MM.1S (cell line): ENCODE data around the gene MRPL51.
"Not testable (repeated sequence)": the region's sequence is repeated elsewhere in the genome, so short reads cannot be mapped to it uniquely, and the experiment has no call there.

Experiments
- DNase-seq: peaks from one replicate; pipeline ENCODE4 v3.0.0-alpha.2; 2015
- H2AFZ ChIP-seq: fragments of 300-600 bp; sonication (generic); 2 replicates; pipeline ENCODE4 v1.6.0; 2016; ENCODE audit warnings: antibody characterized with exemption, low read length
- H3F3A ChIP-seq: fragments of 300-600 bp; sonication (generic); 2 replicates; pipeline ENCODE4 v1.6.1; 2016; ENCODE audit warnings: mild to moderate bottlenecking, antibody characterized with exemption, low read length, moderate library complexity, mixed read lengths; ENCODE audit not compliant: insufficient read depth
- H3K27ac ChIP-seq: fragments of 300-600 bp; sonication (generic); 2 replicates; pipeline ENCODE4 v1.5.1; 2016; ENCODE audit warnings: mild to moderate bottlenecking, low read length
- H3K27me3 ChIP-seq: fragments of 300-600 bp; sonication (generic); replicated peaks from 2 replicates; pipeline ENCODE4 v1.6.0; 2016; ENCODE audit warnings: low read length; ENCODE audit not compliant: insufficient read depth
- H3K36me3 ChIP-seq: fragments of 300-600 bp; sonication (generic); replicated peaks from 2 replicates; pipeline ENCODE4 v1.6.1; 2016; ENCODE audit warnings: mild to moderate bottlenecking, low read length, mixed read lengths; ENCODE audit not compliant: insufficient read depth
- H3K4me1 ChIP-seq: fragments of 300-600 bp; sonication (generic); 2 replicates; pipeline ENCODE4 v1.6.1; 2016; ENCODE audit warnings: low read length, mixed read lengths
- H3K4me2 ChIP-seq: fragments of 300-600 bp; sonication (generic); 2 replicates; pipeline ENCODE4 v1.6.0; 2016; ENCODE audit warnings: low read depth, low read length
- H3K4me3 ChIP-seq: fragments of 300-600 bp; sonication (generic); 2 replicates; pipeline ENCODE4 v1.5.1; 2016; ENCODE audit warnings: low read length, mixed read lengths
- H3K79me2 ChIP-seq: fragments of 300-600 bp; sonication (generic); 2 replicates; pipeline ENCODE4 v1.6.1; 2016; ENCODE audit warnings: mixed run types, low read length, mixed read lengths
- H3K9ac ChIP-seq: fragments of 300-600 bp; sonication (generic); 2 replicates; pipeline ENCODE4 v1.6.1; 2016; ENCODE audit warnings: low read length, mixed read lengths
- H3K9me2 ChIP-seq: fragments of 300-600 bp; sonication (generic); replicated peaks from 2 replicates; pipeline ENCODE4 v1.6.1; 2016; ENCODE audit warnings: mild to moderate bottlenecking, low read length, mixed read lengths; ENCODE audit not compliant: insufficient read depth
- H3K9me3 ChIP-seq: fragments of 300-600 bp; sonication (generic); replicated peaks from 2 replicates; pipeline ENCODE4 v1.6.1; 2016; ENCODE audit warnings: mild to moderate bottlenecking, low read length, mixed read lengths; ENCODE audit not compliant: insufficient read depth
- H4K20me1 ChIP-seq: fragments of 300-600 bp; sonication (generic); 2 replicates; pipeline ENCODE4 v1.6.1; 2016; ENCODE audit warnings: mild to moderate bottlenecking, low read length, moderate library complexity, mixed read lengths; ENCODE audit not compliant: insufficient read depth
- EZH2 ChIP-seq: fragments of 300-600 bp; sonication (generic); optimal IDR thresholded peaks from 2 replicates; pipeline ENCODE3; 2017; ENCODE audit warnings: low read depth, mild to moderate bottlenecking, antibody characterized with exemption, low read length, mixed read lengths
- EZH2phosphoT487 ChIP-seq: fragments of 300-600 bp; sonication (generic); IDR thresholded peaks from 2 replicates; pipeline ENCODE4 v1.6.1; 2018; ENCODE audit warnings: antibody characterized with exemption, low read length
- TF ChIP-seq, protein P1 (sequence below): fragments of 300-600 bp; sonication (generic); IDR thresholded peaks from 2 replicates; pipeline ENCODE4 v1.5.1; 2016; ENCODE audit warnings: antibody characterized with exemption, low read length, mixed read lengths

The MRPL51 gene

DNA sequence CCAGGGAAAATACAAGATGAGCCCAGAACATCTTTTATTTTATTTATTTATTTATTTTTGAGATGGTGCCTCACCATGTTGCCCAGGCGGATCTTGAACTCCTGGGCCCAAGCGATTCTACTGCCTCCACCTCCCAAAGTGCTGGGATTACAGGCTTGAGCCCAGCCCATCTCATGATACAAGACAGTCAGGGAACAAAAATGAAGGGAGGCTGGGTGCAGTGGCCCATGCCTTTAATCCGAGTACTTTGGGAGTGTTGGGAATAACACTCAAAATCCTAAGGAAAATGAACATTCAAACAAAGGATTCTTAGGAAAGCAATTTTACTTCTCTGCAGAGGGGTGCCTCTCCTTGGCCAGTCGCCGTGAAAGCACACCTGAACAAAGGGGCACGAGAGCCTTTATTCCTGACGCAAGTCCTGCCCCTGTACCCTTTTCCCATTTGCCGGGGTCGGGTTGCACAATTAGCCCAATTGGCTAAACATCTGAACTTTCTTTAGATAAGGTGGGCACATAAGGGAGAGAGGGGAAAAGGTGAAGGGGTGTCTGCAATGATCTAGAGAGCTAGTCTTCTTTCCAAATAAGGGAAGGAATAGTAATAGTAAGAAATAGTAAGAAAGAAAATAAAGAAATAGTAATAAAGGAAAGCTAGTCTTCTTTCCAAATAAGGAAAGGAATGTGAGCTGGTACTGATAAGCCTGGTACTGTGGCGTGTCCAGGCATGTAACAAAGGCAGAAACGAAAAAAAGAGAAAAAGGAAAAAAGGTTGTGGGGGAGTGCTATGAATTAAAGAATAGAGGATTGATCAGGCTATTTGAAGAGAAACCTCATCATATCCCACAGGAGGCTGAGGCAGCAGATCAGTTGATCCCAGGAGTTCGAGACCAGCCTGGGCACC lies 14.3 kb upstream of the MRPL51 start:
- H3K79me2 ChIP-seq: peaks cover 88% of the 10 kb centered on the region
- H4K20me1 ChIP-seq: no peaks in the 10 kb centered on the region
- H3K27me3 ChIP-seq: no peaks in the 10 kb centered on the region
- no peak overlapping the region for H3K4me3 ChIP-seq
- H2AFZ ChIP-seq: no peak overlapping the region
- no peak for TF ChIP-seq EZH2
- TF ChIP-seq, protein P1, sequence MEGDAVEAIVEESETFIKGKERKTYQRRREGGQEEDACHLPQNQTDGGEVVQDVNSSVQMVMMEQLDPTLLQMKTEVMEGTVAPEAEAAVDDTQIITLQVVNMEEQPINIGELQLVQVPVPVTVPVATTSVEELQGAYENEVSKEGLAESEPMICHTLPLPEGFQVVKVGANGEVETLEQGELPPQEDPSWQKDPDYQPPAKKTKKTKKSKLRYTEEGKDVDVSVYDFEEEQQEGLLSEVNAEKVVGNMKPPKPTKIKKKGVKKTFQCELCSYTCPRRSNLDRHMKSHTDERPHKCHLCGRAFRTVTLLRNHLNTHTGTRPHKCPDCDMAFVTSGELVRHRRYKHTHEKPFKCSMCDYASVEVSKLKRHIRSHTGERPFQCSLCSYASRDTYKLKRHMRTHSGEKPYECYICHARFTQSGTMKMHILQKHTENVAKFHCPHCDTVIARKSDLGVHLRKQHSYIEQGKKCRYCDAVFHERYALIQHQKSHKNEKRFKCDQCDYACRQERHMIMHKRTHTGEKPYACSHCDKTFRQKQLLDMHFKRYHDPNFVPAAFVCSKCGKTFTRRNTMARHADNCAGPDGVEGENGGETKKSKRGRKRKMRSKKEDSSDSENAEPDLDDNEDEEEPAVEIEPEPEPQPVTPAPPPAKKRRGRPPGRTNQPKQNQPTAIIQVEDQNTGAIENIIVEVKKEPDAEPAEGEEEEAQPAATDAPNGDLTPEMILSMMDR: no peak
- no peak for TF ChIP-seq EZH2phosphoT487
- H3K9me2 ChIP-seq: no peaks in the 10 kb centered on the region
- H3K27ac ChIP-seq: no peak overlapping the region
- no peaks in the 10 kb centered on the region for H3K9me3 ChIP-seq
- no peaks in the 10 kb centered on the region for H3F3A ChIP-seq
- H3K4me1 ChIP-seq: no peaks in the 10 kb centered on the region
- no peak overlapping the region for H3K4me2 ChIP-seq
- peaks cover 12% of the 10 kb centered on the region; the same call in 1 of the 2 replicates for H3K36me3 ChIP-seq
- H3K9ac ChIP-seq: no peak overlapping the region
- DNase-seq: no peak

DNA sequence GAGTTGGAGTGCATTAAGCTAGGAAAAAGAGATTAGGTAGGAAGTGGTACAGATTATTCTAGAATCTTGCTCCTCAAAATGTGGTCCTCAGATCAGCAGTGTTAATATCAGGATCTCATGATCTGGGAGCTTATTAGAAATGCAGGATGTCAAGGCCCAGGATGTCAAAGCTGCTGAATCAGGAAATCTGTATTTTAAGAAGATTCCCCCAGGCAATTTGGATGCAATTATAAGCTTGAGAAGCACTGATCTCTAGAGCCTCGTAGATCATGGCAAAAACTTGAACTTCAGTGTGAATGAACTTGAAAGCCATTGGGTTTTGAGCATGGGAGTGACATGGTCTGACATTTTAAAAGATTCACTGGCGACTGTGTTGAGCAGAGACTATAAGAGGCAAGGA lies 7.4 kb upstream of the MRPL51 start:
- Histone ChIP-seq H3K9ac (no peak overlapping the region), H4K20me1 (no peaks in the 10 kb centered on the region), H3K36me3 (0 out of 2 replicates have a peak, but pooled peaks cover 3% of the 10 kb centered on the region), H3K9me2 (no peaks in the 10 kb centered on the region), H3F3A (no peaks in the 10 kb centered on the region), H3K4me1 (peaks cover 3% of the 10 kb centered on the region), H3K27me3 (no peaks in the 10 kb centered on the region), H3K4me3 (no peak overlapping the region), H3K27ac (no peak overlapping the region), H3K9me3 (no peaks in the 10 kb centered on the region), H3K79me2 (peaks cover 94% of the 10 kb centered on the region), H3K4me2 (no peak overlapping the region), H2AFZ (no peak overlapping the region)
- no peak for TF ChIP-seq EZH2
- no peak for TF ChIP-seq EZH2phosphoT487
- TF ChIP-seq, protein P1: no peak
- no peak for DNase-seq

DNA sequence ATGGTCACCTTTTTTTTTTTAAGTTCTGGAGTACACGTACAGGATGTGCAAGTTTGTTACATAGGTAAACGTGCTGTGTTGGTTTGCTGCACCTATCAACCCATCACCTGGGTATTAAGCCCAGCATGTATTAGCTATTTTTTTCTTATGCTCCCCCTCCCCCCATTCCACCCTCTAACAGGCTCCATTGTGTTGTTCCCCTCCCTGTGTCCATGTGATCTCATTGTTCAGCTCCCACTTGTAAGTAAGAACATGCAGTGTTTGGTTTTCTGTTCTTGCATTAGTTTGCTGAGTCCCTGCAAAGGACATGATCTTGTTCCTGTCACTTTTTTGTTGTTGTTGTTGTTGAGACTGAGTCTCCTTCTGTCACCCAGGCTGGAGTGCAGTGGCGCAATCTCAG lies 4.2 kb upstream of the MRPL51 start:
- H3K4me2 ChIP-seq, DNase-seq, H3K9me3 ChIP-seq, H3K27ac ChIP-seq, H3K27me3 ChIP-seq, H3K9ac ChIP-seq, H3K36me3 ChIP-seq, H3K9me2 ChIP-seq, H4K20me1 ChIP-seq, H2AFZ ChIP-seq, H3K4me3 ChIP-seq: not testable (repeated sequence)
- H3K4me1 ChIP-seq: peaks cover 11% of the 10 kb centered on the region
- H3F3A ChIP-seq: peaks cover 10% of the 10 kb centered on the region
- H3K79me2 ChIP-seq: peaks cover 86% of the 10 kb centered on the region

DNA sequence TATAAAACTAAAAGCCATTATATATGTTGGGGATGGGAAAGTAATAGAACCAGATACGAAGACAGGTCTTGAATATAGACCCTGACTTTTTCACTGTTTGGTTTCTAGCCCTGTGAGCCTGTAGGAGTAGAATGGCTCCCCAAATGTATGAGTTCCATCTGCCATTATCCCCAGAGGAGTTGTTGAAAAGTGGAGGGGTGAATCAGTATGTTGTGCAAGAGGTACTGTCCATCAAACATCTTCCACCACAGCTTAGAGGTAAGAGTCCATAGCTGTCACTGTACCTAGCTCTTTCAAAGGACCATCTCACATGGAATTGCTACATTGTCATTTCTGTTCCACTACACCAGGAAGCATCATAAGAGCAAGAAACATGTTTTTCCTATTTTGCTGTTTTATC lies 1.9 kb upstream of the MRPL51 start:
- H3K9me2 ChIP-seq: no peaks in the 10 kb centered on the region
- H3K4me1 ChIP-seq: peaks cover 16% of the 10 kb centered on the region
- peak overlapping the region; percentile 86 for H3K9ac ChIP-seq
- H4K20me1 ChIP-seq: no peaks in the 10 kb centered on the region
- TF ChIP-seq EZH2: no peak
- TF ChIP-seq, protein P1: no peak
- TF ChIP-seq EZH2phosphoT487: no peak
- peaks cover 10% of the 10 kb centered on the region for H3F3A ChIP-seq
- no peaks in the 10 kb centered on the region; the same call in 1 of the 2 replicates for H3K36me3 ChIP-seq
- no peak for DNase-seq
- H3K4me3 ChIP-seq: peak overlapping the region; percentile 85
- no peak overlapping the region for H2AFZ ChIP-seq
- no peaks in the 10 kb centered on the region for H3K27me3 ChIP-seq
- no peaks in the 10 kb centered on the region for H3K9me3 ChIP-seq
- H3K27ac ChIP-seq: no peak overlapping the region
- H3K4me2 ChIP-seq: peak overlapping the region; percentile 86
- peaks cover 71% of the 10 kb centered on the region for H3K79me2 ChIP-seq
